ENCODE results near the gene PLEKHO2.
A peak's percentile ranks its signal among the peaks of the same experiment; 100 is the strongest.

PLEKHO2 gene

GRCh38 chr15:64828985-64829384 is 12.7 kb upstream of the PLEKHO2 start:
- no peak for DNase-seq

- no peak for DNase-seq
Measured at GRCh38 chr15:64833690-64834089, 8.0 kb upstream of the PLEKHO2 start.

GRCh38 chr15:64836023-64836536 is 5.6 kb upstream of the PLEKHO2 start:
- DNase-seq, result no peak

- peak; percentile 28 for DNase-seq
Measured at GRCh38 chr15:64837502-64837901, 4.2 kb upstream of the PLEKHO2 start.

GRCh38 chr15:64841060-64841343 is 713 bp upstream of the PLEKHO2 start:
- DNase-seq, result no peak

GRCh38 chr15:64842096-64842939 is 603 bp downstream of the PLEKHO2 start:
- peak; percentile 41 for DNase-seq

- no peak for DNase-seq
Measured at GRCh38 chr15:64842986-64843561, 1.4 kb downstream of the PLEKHO2 start.

GRCh38 chr15:64843991-64844390 is 2.3 kb downstream of the PLEKHO2 start:
- DNase-seq, result no peak

GRCh38 chr15:64844576-64845145 is 2.9 kb downstream of the PLEKHO2 start:
- DNase-seq, result no peak

GRCh38 chr15:64845183-64845611 is 3.5 kb downstream of the PLEKHO2 start:
- DNase-seq, result no peak

GRCh38 chr15:64845831-64846595 is 4.3 kb downstream of the PLEKHO2 start:
- no peak for DNase-seq

- no peak for DNase-seq
Measured at GRCh38 chr15:64847016-64847415, 5.3 kb downstream of the PLEKHO2 start.

GRCh38 chr15:64847448-64847847 is 5.7 kb downstream of the PLEKHO2 start:
- no peak for DNase-seq

- no peak for DNase-seq
Measured at GRCh38 chr15:64847876-64848716, 6.4 kb downstream of the PLEKHO2 start.

- DNase-seq, result no peak
Measured at GRCh38 chr15:64850778-64851502, 9.2 kb downstream of the PLEKHO2 start.

GRCh38 chr15:64851503-64851840 is 9.8 kb downstream of the PLEKHO2 start:
- no peak for DNase-seq

- DNase-seq, result no peak
Measured at GRCh38 chr15:64854041-64854440, 12.3 kb downstream of the PLEKHO2 start.

- no peak for DNase-seq
Measured at GRCh38 chr15:64854526-64854925, 12.8 kb downstream of the PLEKHO2 start.

- no peak for DNase-seq
Measured at GRCh38 chr15:64855205-64855975, 13.7 kb downstream of the PLEKHO2 start.

GRCh38 chr15:64856429-64857145 is 14.9 kb downstream of the PLEKHO2 start:
- DNase-seq, result no peak
